K562 (cell line): ENCODE data around the gene SH2D5. TPM values are rescaled to one million over a fixed set of nuclear protein-coding genes. Genes with fewer than 3 reads are reported as not detected.

Experiments
- ADNP ChIP-seq: fragments of 200-800 bp; sonication (Bioruptor generic); IDR thresholded peaks from 2 replicates; pipeline ENCODE4 v1.6.1; 2016; ENCODE audit warnings: missing genetic modification characterization, missing compliant biosample characterization
- BCOR ChIP-seq: fragments of 450-650 bp; IDR thresholded peaks from 2 replicates; pipeline ENCODE4 v1.6.1; 2016
- BHLHE40 ChIP-seq: IDR thresholded peaks from 2 replicates; pipeline ENCODE4 v1.6.1; 2011; ENCODE audit warnings: low read length, improper control_type of control experiment
- CHD4 ChIP-seq: fragments of 200-600 bp; sonication (generic); IDR thresholded peaks from 3 replicates; pipeline ENCODE4 v1.6.1; 2012; ENCODE audit warnings: low read depth, mild to moderate bottlenecking, mixed read lengths, low read length, inconsistent platforms; ENCODE audit not compliant: insufficient read depth, insufficient replicate concordance, poor library complexity, severe bottlenecking
- FOXK1 ChIP-seq: sonication (generic); formaldehyde crosslinking; IDR thresholded peaks from 2 replicates; pipeline ENCODE4 v1.8.0; 2022; ENCODE audit warnings: missing genetic modification reagents, mild to moderate bottlenecking, borderline replicate concordance
- GTF2A2 ChIP-seq: IDR thresholded peaks from 2 replicates; pipeline ENCODE4 v1.6.1; 2016; ENCODE audit warnings: mild to moderate bottlenecking, missing genetic modification characterization, missing compliant biosample characterization
- HDAC2 ChIP-seq: fragments of 450-650 bp; IDR thresholded peaks from 2 replicates; pipeline ENCODE4 v1.6.1; 2016; ENCODE audit warnings: mild to moderate bottlenecking
- IRF2 ChIP-seq: sonication (generic); formaldehyde crosslinking; IDR thresholded peaks from 2 replicates; pipeline ENCODE4 v1.8.1; 2022; ENCODE audit warnings: mild to moderate bottlenecking, missing genetic modification reagents
- KDM1A ChIP-seq, 2 experiments: fragments of 450-650 bp; IDR thresholded peaks; 2 replicates each; pipeline ENCODE4 v1.6.1; 2016; ENCODE audit warnings: mild to moderate bottlenecking in 2 of 2
- NCOA1 ChIP-seq: fragments of 450-650 bp; IDR thresholded peaks from 2 replicates; pipeline ENCODE4 v1.6.1; 2016; ENCODE audit warnings: low read depth
- NELFE ChIP-seq: IDR thresholded peaks from 2 replicates; pipeline ENCODE4 v1.6.1; 2011; ENCODE audit warnings: mild to moderate bottlenecking; ENCODE audit not compliant: insufficient read depth, insufficient read length
- RBM25 ChIP-seq: fragments of 200-400 bp; formaldehyde crosslinking; IDR thresholded peaks from 2 replicates; pipeline ENCODE4 v1.6.1; 2018; ENCODE audit warnings: low read length, low read depth, moderate library complexity; ENCODE audit not compliant: severe bottlenecking
- SMARCA5 ChIP-seq: fragments of 450-650 bp; IDR thresholded peaks from 2 replicates; pipeline ENCODE4 v1.6.1; 2016
- TEAD4 ChIP-seq, 2 experiments: sonication (generic) in 1 of 2; formaldehyde crosslinking in 1 of 2; IDR thresholded peaks; 2 replicates each; pipeline versions ENCODE4 v1.6.1 to v1.8.0; 2012 to 2022; ENCODE audit warnings: borderline replicate concordance in 1 of 2, inconsistent platforms in 1 of 2, low read length in 1 of 2, mild to moderate bottlenecking in 1 of 2, missing genetic modification reagents in 1 of 2
- ZNF12 ChIP-seq: sonication (generic); formaldehyde crosslinking; IDR thresholded peaks from 2 replicates; pipeline ENCODE4 v1.4.0; 2020; ENCODE audit warnings: mild to moderate bottlenecking, missing genetic modification reagents
- ZNF583 ChIP-seq: fragments of 250-450 bp; sonication (Bioruptor Pico); IDR thresholded peaks from 2 replicates; pipeline ENCODE4 v1.4.0; 2020
- ZNF780A ChIP-seq: fragments of 250-450 bp; sonication (Bioruptor Pico); IDR thresholded peaks from 2 replicates; pipeline ENCODE4 v1.5.0; 2021; ENCODE audit warnings: mild to moderate bottlenecking
- ZSCAN32 ChIP-seq: fragments of 450-650 bp; formaldehyde crosslinking; IDR thresholded peaks from 2 replicates; pipeline ENCODE4 v1.4.0; 2020; ENCODE audit warnings: mild to moderate bottlenecking, moderate library complexity
- polyA plus RNA-seq, 8 experiments: library from polyadenylated mRNA; depleted of rRNA in 4 of 8; stranded (reverse) in 5 of 8; unstranded in 3 of 8; fragments of >200 nt; fragmentation: Nextera tagmentation in 2 of 8; fragmentation: Illumina TruSeq in 1 of 8; extraction: Ambion mirVana in 2 of 8; extraction: Trizol in 1 of 8; gene quantifications; 2 replicates each; pipeline versions ENCODE4 v1.2.1 to v1.2.3, GENCODE V29; 2011 to 2014; ENCODE audit warnings: inconsistent platforms in 1 of 8, missing spikeins in 1 of 8
- total RNA-seq, 7 experiments: library from RNA; depleted of rRNA in 6 of 7; stranded (reverse); fragments of >200 nt in 6 of 7; fragmentation: Illumina TruSeq in 2 of 7; extraction: Trizol in 2 of 7; gene quantifications; 2 replicates each; pipeline versions ENCODE4 v1.2.1 to v1.2.3, GENCODE V29; 2011 to 2021; ENCODE audit warnings: low replicate concordance in 1 of 7
- TF ChIP-seq, protein P1 (sequence below): IDR thresholded peaks from 3 replicates; pipeline ENCODE4 v1.6.1; 2011; ENCODE audit warnings: borderline replicate concordance, mild to moderate bottlenecking, moderate library complexity; ENCODE audit not compliant: insufficient read length; ENCODE audit errors: extremely low read depth
- TF ChIP-seq, protein P2 (sequence below): fragments of 450-650 bp; IDR thresholded peaks from 2 replicates; pipeline ENCODE4 v1.6.1; 2016; ENCODE audit warnings: antibody characterized with exemption
- TF ChIP-seq, protein P3 (sequence below): IDR thresholded peaks from 2 replicates; pipeline ENCODE4 v1.6.1; 2011; ENCODE audit not compliant: insufficient read length; ENCODE audit errors: extremely low read depth
- TF ChIP-seq, protein P4 (sequence below): fragments of 450-650 bp; IDR thresholded peaks from 2 replicates; pipeline ENCODE4 v1.6.1; 2016; ENCODE audit warnings: missing biosample characterization, missing genetic modification characterization

Gene SH2D5
- total and polyA plus RNA-seq, 9 of the 15 experiments (the other 6 are each of a cell fraction or from before 2014, with no cell fraction given), result 0.06 to 0.11 TPM; not detected in 7

DNA sequence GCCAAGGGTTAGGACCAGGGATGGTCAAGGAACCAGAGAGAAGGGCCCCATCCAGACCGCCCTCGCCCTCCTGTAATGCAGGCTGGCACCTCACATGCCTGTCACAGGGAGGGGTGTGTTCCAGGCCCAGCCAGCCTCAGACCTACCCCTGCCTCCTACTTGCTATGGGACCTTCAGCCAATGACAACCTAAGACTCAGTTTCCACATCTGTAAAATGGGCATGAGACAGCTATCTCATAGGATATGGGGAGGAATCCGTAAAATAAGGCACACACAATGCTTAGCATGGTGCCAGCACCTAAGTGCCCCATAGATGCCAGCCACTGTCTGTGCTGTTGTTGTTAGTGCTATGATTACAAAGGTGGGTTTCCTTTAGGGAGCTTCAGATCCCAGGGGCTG, 22.6 kb downstream of the SH2D5 start (continued):
- TF ChIP-seq, protein P1, sequence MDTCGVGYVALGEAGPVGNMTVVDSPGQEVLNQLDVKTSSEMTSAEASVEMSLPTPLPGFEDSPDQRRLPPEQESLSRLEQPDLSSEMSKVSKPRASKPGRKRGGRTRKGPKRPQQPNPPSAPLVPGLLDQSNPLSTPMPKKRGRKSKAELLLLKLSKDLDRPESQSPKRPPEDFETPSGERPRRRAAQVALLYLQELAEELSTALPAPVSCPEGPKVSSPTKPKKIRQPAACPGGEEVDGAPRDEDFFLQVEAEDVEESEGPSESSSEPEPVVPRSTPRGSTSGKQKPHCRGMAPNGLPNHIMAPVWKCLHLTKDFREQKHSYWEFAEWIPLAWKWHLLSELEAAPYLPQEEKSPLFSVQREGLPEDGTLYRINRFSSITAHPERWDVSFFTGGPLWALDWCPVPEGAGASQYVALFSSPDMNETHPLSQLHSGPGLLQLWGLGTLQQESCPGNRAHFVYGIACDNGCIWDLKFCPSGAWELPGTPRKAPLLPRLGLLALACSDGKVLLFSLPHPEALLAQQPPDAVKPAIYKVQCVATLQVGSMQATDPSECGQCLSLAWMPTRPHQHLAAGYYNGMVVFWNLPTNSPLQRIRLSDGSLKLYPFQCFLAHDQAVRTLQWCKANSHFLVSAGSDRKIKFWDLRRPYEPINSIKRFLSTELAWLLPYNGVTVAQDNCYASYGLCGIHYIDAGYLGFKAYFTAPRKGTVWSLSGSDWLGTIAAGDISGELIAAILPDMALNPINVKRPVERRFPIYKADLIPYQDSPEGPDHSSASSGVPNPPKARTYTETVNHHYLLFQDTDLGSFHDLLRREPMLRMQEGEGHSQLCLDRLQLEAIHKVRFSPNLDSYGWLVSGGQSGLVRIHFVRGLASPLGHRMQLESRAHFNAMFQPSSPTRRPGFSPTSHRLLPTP, result no peak
- TF ChIP-seq NELFE (no peak), TEAD4 (IDR thresholded peaks at IDR 0.05; ENCODE audit: low read length) (no peak), TEAD4 (CRISPR knock-in tag; IDR thresholded peaks at IDR 0.05; ENCODE audit: borderline replicate concordance) (no peak), ZNF780A (CRISPR knock-in tag) (no peak), ZNF583 (CRISPR knock-in tag) (no peak), ADNP (tag) (peak; percentile 91), HDAC2 (peak; percentile 51; the same call in 1 of the 2 replicates), IRF2 (CRISPR knock-in tag) (no peak), FOXK1 (CRISPR knock-in tag) (no peak), CHD4 (peak; percentile 64), GTF2A2 (tag) (no peak), BCOR (peak; percentile 97), SMARCA5 (peak; percentile 90), RBM25 (peak; percentile 89), ZNF12 (CRISPR knock-in tag) (no peak), BHLHE40 (no peak), NCOA1 (no peak), KDM1A (IDR thresholded peaks at IDR 0.05) (peak; percentile 76 to 91), ZSCAN32 (CRISPR knock-in tag) (no peak)
- TF ChIP-seq, protein P2, sequence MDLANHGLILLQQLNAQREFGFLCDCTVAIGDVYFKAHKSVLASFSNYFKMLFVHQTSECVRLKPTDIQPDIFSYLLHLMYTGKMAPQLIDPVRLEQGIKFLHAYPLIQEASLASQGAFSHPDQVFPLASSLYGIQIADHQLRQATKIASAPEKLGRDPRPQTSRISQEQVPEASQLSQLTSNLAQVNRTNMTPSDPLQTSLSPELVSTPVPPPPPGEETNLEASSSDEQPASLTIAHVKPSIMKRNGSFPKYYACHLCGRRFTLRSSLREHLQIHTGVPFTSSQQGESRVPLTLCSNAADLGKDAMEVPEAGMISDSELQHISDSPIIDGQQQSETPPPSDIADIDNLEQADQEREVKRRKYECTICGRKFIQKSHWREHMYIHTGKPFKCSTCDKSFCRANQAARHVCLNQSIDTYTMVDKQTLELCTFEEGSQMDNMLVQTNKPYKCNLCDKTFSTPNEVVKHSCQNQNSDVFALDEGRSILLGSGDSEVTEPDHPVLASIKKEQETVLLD, result no peak
- TF ChIP-seq, protein P3, sequence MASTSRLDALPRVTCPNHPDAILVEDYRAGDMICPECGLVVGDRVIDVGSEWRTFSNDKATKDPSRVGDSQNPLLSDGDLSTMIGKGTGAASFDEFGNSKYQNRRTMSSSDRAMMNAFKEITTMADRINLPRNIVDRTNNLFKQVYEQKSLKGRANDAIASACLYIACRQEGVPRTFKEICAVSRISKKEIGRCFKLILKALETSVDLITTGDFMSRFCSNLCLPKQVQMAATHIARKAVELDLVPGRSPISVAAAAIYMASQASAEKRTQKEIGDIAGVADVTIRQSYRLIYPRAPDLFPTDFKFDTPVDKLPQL, result no peak
- TF ChIP-seq, protein P4, sequence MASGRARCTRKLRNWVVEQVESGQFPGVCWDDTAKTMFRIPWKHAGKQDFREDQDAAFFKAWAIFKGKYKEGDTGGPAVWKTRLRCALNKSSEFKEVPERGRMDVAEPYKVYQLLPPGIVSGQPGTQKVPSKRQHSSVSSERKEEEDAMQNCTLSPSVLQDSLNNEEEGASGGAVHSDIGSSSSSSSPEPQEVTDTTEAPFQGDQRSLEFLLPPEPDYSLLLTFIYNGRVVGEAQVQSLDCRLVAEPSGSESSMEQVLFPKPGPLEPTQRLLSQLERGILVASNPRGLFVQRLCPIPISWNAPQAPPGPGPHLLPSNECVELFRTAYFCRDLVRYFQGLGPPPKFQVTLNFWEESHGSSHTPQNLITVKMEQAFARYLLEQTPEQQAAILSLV (tag), result no peak
